HG03521 (cell line): ENCODE results near the gene TNPO3.

ENCODE experiments used
- ATAC-seq: cut with Tn5 transposase; IDR thresholded peaks from one replicate; pipeline ENCODE4 v1.9.1; 2021; ENCODE audit warnings: mild to moderate bottlenecking, moderate library complexity; ENCODE audit not compliant: unreplicated experiment

TNPO3 gene

DNA sequence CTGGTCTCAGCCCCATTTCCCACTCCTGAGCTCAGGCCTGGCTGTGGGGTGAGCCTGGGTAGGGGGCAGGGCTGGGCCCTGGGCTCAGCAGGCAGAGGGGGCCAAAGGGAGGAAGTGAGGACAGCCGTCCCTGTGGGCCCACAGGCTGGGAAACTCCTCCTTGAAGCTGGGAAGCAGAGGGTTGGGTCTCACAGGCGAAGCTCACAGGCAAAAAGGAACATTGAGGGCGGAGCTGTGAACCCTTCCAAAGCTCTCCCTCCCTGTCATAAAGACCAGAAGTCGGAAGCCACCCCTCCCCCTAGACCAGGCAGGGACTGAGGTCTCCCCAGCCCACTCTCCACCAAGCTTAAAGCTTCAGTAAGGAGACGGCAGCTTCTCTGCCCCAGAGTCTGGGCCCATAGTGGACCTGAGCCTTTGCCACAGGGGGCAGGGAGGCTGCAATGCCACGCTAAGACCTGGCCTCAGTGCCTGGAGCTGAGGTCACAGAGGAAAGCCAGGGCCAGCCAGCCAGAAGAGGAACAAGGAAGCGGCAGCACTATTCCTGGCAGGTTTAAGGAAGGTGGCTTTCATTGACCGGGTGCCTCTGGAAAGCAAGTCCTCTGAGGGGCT is 143.4 kb downstream of the TNPO3 start:
- ATAC-seq: no peak

- no peak for ATAC-seq
Measured at GRCh38 chr7:128910569-128910945, 144.4 kb downstream of the TNPO3 start, which contains the start of gene KCP. TSS of gene KCP (minus strand) at chr7:128910709. CDS start at chr7:128910676, 33 bp downstream.

DNA sequence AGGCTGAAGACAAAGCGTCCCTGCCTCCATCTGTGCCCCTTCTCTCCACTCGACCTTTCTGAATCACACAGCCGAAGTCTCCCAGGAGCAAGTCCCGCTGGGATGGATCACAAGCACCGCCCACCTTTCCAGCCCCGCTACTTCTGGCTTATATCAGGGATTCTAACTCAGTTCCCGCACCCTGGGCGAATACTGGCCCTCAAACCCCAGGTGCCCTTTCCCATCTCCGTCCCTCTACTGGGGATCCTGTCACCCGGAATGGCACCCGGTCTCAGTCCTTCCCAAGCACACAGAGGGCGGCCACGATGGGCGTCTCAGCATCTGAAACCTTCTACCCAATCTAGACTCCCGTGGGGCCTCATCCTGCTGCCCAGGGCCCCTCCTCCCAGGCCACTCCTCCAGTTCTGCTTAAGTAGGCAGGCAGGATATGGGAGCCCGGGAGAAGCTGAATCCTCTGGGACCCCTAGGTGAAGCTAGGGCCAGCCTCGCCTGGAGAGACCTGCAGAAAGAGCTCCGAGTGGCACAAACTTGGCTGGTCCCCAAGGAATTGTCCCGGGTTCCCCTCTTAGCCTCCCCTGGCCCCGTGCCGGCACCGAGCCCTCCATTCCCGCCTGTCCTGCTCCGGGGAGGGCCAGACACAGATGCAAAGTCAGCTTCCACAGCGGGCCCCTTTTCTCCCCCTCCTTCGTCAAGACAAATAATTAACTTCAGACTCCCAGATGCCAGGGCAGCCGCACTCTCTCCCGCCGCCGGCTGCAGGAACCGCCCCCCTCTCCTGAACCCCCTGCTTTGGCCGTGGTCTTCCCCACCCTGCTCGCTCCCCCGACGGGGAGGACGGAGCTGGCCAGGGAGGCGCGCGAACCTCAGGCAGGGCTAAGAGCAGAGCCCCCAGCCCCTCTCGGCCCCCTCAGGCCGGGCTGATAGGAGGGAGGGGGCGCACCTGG is 145.0 kb downstream of the TNPO3 start:
- no peak for ATAC-seq

- no peak for ATAC-seq
Measured at GRCh38 chr7:128908750-128909624, 145.9 kb downstream of the TNPO3 start.

- no peak for ATAC-seq
Measured at GRCh38 chr7:128906766-128907559, 147.9 kb downstream of the TNPO3 start.

- no peak for ATAC-seq
Measured at GRCh38 chr7:128906001-128906765, 148.7 kb downstream of the TNPO3 start.

DNA sequence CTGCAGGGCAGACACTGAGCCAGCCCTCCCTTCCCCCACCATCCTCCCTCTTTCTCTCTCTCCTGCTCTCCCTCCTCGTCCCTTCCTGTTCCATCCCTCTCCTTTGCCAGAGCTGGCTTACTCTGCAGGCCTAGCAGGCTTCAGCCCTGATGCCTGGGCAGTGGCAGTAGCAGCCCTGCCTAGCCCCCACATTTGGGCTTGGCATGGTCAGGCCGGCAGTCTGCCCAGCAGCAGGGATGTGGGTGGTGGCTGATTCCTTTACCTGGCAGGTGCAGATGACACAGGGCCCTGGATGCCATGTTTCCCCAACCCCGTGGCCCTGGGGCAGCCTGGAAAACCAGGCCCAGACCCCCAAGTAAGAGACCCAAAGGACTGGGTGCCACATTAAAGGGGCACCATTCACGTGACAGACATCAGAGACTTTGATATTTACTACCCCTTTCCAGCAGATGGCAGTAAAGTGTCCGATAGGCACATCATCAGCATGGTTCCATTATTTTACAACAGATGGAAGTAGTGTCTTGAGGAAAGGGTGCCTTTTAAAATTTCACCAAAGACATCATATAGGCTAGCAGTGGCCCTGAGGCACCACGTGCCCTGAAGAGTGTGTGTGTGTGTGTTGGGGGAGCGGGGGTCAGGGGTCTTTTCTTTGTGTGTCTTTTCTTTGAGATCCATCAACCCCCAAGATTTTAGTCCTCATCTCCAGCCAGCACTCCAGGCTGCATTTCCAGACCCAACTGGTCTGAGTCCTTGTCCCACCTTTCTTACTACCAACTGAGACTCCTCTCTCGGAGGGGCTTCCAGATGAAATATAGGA is 150.3 kb downstream of the TNPO3 start:
- no peak for ATAC-seq
